Hematopoietic multipotent progenitor cell treated with erythropoietin and hydrocortisone succinate and interleukin-3 and kit ligand, for 4 days (in vitro differentiated cells): Measurements from ENCODE around the gene YAP1.
A peak's percentile ranks its signal among the peaks of the same experiment; 100 is the strongest.

Source experiments
- DNase-seq: peaks from one replicate; pipeline ENCODE4 v3.0.0-alpha.2; 2015

YAP1 gene

GRCh38 chr11:102109896-102110760, at the start of gene YAP1:
Gene YAP1 (plus strand): TSS chr11:102110447. CDS start chr11:102110849, 402 bp downstream.
- peak; percentile 81 for DNase-seq

GRCh38 chr11:102061276-102061675, 49.0 kb upstream of the YAP1 start:
- peak; percentile 9 for DNase-seq

DNA sequence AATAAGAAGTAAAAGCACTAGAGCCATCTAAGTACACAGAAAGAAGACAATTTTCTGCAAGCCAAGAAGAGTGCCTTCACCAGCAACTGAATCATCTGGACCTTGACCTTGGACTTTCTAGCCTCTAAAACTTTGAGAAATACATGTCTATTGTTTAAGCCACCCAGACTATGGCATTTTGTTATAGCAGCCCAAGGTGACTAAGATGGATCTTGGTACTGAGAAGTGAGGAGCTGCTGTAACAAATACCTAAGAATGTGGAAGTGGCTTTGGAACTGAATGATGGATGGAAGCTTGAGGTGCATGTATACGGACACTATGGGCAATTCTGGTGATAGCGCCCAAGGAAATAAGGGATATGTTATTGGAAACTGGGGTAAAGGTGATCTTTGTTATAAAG, 48.1 kb upstream of the YAP1 start:
- no peak for DNase-seq

- DNase-seq = no peak
These were observed 45.9 kb upstream of the YAP1 start for GRCh38 chr11:102064316-102064715.

GRCh38 chr11:102070766-102071165, 39.5 kb upstream of the YAP1 start:
- no peak for DNase-seq

DNA sequence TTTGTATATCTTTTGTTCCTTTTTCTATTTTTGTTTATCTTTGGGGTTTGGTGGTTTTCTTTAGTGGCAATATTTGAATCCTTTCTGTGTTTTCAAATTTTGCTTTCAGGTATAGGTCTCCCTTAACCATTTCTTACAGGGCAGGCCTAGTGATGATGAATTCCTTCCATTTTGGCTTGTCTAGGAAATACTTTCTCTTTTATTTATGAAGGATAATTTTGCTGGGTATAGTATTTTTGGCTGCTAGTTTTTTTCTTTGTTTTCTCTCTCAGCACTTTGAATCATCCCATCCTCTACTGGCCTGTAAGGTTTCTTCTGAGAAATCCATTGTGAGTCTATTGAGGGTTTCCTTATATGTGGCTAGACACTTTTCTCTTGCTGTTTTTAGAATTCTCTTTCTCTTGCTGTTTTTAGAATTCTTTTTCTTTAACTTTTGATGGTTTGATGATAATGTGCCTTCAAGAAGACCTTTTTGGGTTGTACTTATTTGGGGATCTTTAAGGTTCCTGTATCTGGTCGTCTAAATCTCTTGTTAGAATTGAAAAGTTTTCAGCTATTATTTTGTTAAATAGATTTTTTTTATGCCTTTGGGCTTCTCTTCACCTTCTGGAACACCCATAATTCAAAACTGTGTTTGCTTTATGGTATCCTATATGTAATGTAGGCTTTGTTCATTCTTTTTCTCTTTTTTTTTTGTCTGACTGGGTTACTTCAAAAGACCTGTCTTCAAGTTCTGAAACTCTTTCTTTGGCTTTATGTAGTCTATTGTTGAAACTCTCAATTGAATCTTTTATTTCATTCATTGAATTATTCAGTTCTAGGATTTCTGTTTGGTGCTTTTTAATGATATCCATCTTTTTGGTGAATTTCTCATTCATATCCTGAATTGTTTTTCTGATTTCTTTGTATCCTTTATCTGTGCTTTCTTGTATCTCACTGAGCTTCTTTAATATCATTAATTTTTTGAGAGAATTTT, 38.5 kb upstream of the YAP1 start:
- DNase-seq = no peak

DNA sequence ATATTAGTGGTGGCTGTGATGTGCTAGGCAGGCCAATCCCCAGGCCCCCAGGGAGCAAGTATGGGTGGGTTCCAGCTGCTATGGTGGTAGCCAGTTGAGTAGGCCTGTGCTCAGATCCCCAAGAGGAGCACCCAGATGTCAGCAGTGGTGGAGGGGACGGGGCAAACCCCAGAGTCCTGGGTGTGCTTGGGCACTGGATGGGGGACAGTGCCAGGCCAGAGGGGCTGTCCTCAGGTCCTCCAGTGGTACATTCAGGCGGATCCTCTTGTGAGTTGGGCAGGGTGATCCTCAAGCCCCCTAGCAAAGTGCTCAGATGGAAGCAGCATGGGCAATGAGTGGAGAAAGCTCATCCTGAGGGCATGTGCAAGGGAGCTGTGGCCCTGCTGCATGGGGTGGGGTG, 37.0 kb upstream of the YAP1 start:
- DNase-seq = no peak

GRCh38 chr11:102079625-102080024, 30.6 kb upstream of the YAP1 start:
- no peak for DNase-seq

DNA sequence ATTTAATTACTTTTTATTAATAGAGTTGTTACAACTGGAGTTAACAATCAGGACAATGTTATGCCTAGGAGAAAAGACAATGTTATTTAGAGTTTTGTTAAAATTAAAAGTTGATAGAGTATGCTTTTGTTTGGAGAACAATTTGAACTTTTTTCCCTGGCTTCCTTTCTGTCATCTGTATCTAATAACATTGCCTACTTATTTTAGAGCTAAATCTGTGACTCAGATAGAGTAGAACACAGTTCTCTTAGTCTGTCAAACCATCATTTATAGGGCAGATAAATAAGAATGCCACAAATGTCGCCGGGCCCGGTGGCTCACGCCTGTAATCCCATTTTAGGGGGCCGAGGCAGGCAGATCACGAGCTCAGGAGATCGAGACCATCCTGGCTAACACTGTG, 28.9 kb upstream of the YAP1 start:
- no peak for DNase-seq

GRCh38 chr11:102085864-102086551, 24.2 kb upstream of the YAP1 start:
- DNase-seq = no peak

GRCh38 chr11:102097186-102097585, 13.1 kb upstream of the YAP1 start:
- DNase-seq = no peak

GRCh38 chr11:102099755-102100154, 10.5 kb upstream of the YAP1 start:
- no peak for DNase-seq

GRCh38 chr11:102108734-102109440, 1.4 kb upstream of the YAP1 start:
- DNase-seq = no peak

- DNase-seq = peak; percentile 1
These were observed 439 bp downstream of the YAP1 start for GRCh38 chr11:102110761-102111010.

- peak; percentile 29 for DNase-seq
These were observed 952 bp downstream of the YAP1 start for GRCh38 chr11:102111011-102111786.

DNA sequence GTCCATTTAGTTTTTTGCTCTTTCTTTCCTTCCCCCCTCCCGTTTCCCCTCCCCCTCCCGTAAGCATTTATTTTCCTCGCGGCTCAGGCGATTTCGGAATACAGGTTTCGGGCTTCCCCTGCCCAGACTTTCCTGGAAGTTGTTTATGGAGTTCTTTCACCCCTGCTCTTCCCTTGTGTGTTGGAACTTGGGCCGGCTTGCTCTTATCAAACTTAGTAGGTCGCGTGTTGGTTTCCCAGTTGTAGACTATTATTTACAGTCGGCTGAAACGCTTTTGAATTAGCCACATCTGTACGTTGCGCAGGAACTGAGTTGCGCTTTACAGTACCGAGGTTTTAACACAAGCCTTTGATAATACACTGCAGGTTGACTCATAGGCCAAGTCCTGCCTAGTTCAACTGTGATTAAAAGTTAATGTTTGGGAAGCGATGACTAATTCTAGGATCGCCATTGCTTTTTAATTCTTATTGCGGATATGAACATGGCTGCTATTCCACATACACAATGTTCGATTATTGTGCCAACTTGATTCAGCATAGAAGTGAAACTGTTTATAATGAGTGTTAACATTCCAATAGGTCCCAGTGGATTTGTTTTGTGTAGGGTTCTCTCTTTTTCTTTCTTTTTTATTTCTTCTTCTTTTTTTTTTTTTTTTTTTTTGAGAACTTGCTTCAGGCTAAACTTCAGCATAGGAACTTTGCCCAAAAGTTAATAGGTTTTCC, 1.7 kb downstream of the YAP1 start:
- peak; percentile 21 for DNase-seq

GRCh38 chr11:102112509-102112821, 2.2 kb downstream of the YAP1 start:
- no peak for DNase-seq

GRCh38 chr11:102114032-102114431, 3.8 kb downstream of the YAP1 start:
- no peak for DNase-seq

- DNase-seq = no peak
These were observed 5.3 kb downstream of the YAP1 start for GRCh38 chr11:102115557-102115956.

GRCh38 chr11:102116453-102117205, 6.4 kb downstream of the YAP1 start:
- DNase-seq = no peak
